Neural progenitor cell (in vitro differentiated cells): ENCODE data around the gene C10orf67.

Experiments used
- EZH2phosphoT487 ChIP-seq: fragments of 200-600 bp; sonication (generic); IDR thresholded peaks from 2 replicates; pipeline ENCODE4 v1.6.1; 2017; ENCODE audit warnings: antibody characterized with exemption
- TF ChIP-seq, protein P1 (sequence below): fragments of 200-600 bp; sonication (generic); IDR thresholded peaks from 2 replicates; pipeline ENCODE4 v1.5.1; 2017; ENCODE audit warnings: antibody characterized with exemption, mild to moderate bottlenecking

GRCh38 chr10:23173214-23174073 is 171.2 kb downstream of the C10orf67 start:
- peak; percentile 89 for TF ChIP-seq EZH2phosphoT487
- TF ChIP-seq, protein P1, sequence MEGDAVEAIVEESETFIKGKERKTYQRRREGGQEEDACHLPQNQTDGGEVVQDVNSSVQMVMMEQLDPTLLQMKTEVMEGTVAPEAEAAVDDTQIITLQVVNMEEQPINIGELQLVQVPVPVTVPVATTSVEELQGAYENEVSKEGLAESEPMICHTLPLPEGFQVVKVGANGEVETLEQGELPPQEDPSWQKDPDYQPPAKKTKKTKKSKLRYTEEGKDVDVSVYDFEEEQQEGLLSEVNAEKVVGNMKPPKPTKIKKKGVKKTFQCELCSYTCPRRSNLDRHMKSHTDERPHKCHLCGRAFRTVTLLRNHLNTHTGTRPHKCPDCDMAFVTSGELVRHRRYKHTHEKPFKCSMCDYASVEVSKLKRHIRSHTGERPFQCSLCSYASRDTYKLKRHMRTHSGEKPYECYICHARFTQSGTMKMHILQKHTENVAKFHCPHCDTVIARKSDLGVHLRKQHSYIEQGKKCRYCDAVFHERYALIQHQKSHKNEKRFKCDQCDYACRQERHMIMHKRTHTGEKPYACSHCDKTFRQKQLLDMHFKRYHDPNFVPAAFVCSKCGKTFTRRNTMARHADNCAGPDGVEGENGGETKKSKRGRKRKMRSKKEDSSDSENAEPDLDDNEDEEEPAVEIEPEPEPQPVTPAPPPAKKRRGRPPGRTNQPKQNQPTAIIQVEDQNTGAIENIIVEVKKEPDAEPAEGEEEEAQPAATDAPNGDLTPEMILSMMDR: peak; percentile 39
